H1 (cell line): ENCODE results near the gene KCNMB2. TPM values are rescaled to one million over a fixed set of nuclear protein-coding genes. Genes with fewer than 3 reads are reported as not detected.

Source experiments
- CTCF ChIA-PET: fragments of 300-600 bp; sonication (Branson Sonifier 250); formaldehyde crosslinking; loops from one replicate; lab custom pipeline; 2021; ENCODE audit not compliant: partially characterized antibody; lab: Charles Lee
- POLR2A ChIA-PET: fragments of 300-600 bp; sonication (Branson Sonifier 250); formaldehyde crosslinking; loops from one replicate; lab custom pipeline; 2021; ENCODE audit warnings: inconsistent platforms; ENCODE audit not compliant: partially characterized antibody; lab: Charles Lee
- DNase-seq, 2 experiments: peaks; one replicate each; pipeline versions ENCODE4 v3.0.0 to v3.0.0-alpha.2; 2010 to 2022; ENCODE audit warnings: low spot score in 2 of 2, low read depth in 1 of 2, mixed read lengths in 1 of 2
- FAIRE-seq: peaks from 2 replicates; lab custom pipeline; 2011; peaks lifted over from hg19 to GRCh38; lab: Jason Lieb, UNC
- H2AFZ ChIP-seq: 2 replicates; pipeline ENCODE4 v1.8.1; 2012; ENCODE audit warnings: low read length, inconsistent platforms
- H2AK5ac ChIP-seq: 2 replicates; pipeline ENCODE4 v1.6.1; 2013; ENCODE audit warnings: low read depth, low read length
- H2BK120ac ChIP-seq: replicated peaks from 2 replicates; pipeline ENCODE3; 2013; ENCODE audit warnings: low read depth, low read length, inconsistent platforms
- H2BK12ac ChIP-seq: 2 replicates; pipeline ENCODE4 v1.6.1; 2013; ENCODE audit warnings: low read depth, low read length
- H2BK15ac ChIP-seq: 2 replicates; pipeline ENCODE4 v1.6.1; 2013; ENCODE audit warnings: low read length
- H2BK20ac ChIP-seq: 2 replicates; pipeline ENCODE4 v1.6.1; 2013; ENCODE audit warnings: low read length
- H2BK5ac ChIP-seq: 2 replicates; pipeline ENCODE4 v1.6.1; 2013; ENCODE audit warnings: low read depth, low read length
- H3K14ac ChIP-seq: 2 replicates; pipeline ENCODE4 v1.6.1; 2013; ENCODE audit warnings: inconsistent platforms; ENCODE audit not compliant: insufficient read length
- H3K18ac ChIP-seq: 2 replicates; pipeline ENCODE4 v1.6.1; 2013; ENCODE audit warnings: low read length; ENCODE audit errors: extremely low read depth
- H3K23ac ChIP-seq: 2 replicates; pipeline ENCODE4 v1.6.1; 2013; ENCODE audit warnings: inconsistent platforms; ENCODE audit not compliant: insufficient read length
- H3K23me2 ChIP-seq: 2 replicates; pipeline ENCODE4 v1.6.1; 2013; ENCODE audit warnings: low read depth, low read length
- H3K27ac ChIP-seq: 2 replicates; pipeline ENCODE4 v1.6.1; 2011; ENCODE audit warnings: low read depth, low read length, inconsistent platforms
- H3K27me3 ChIP-seq, 4 experiments: replicated peaks in 1 of 4; 1 replicate in 1 of 4; 2 replicates in 3 of 4; pipeline versions ENCODE4 v1.6.1 to v1.8.1; 2011 to 2013; ENCODE audit warnings: low read length in 3 of 4, mild to moderate bottlenecking in 3 of 4, inconsistent platforms in 2 of 4, mixed read lengths in 2 of 4, moderate library complexity in 1 of 4; ENCODE audit not compliant: control insufficient read depth in 3 of 4, insufficient read depth in 3 of 4; ENCODE audit errors: extremely low read depth in 1 of 4
- H3K36me3 ChIP-seq, 4 experiments: 2 replicates each; pipeline versions ENCODE4 v1.6.1 to v1.8.1; 2011 to 2013; ENCODE audit warnings: mild to moderate bottlenecking in 4 of 4, low read length in 3 of 4, moderate library complexity in 2 of 4, control low read depth in 1 of 4, inconsistent platforms in 1 of 4; ENCODE audit not compliant: insufficient read depth in 4 of 4, control insufficient read depth in 2 of 4
- H3K4ac ChIP-seq: replicated peaks from 2 replicates; pipeline ENCODE3; 2013; ENCODE audit warnings: low read length, low read depth, mixed read lengths, inconsistent platforms; ENCODE audit not compliant: insufficient read length
- H3K4me1 ChIP-seq, 4 experiments: replicated peaks in 1 of 4; 1 replicate in 1 of 4; 2 replicates in 3 of 4; pipeline versions ENCODE4 v1.6.1 to v1.8.1; 2011 to 2013; ENCODE audit warnings: low read length in 3 of 4, inconsistent platforms in 2 of 4, mixed read lengths in 1 of 4; ENCODE audit not compliant: insufficient read depth in 4 of 4, control insufficient read depth in 3 of 4
- H3K4me2 ChIP-seq, 2 experiments: 2 replicates each; pipeline versions ENCODE4 v1.6.1 to v1.8.1; 2011 to 2013; ENCODE audit warnings: low read depth in 2 of 2, low read length in 2 of 2, control low read depth in 1 of 2, inconsistent platforms in 1 of 2, mild to moderate bottlenecking in 1 of 2; ENCODE audit not compliant: insufficient read depth in 1 of 2
- H3K4me3 ChIP-seq, 4 experiments: fragments of 200-600, 300-600 bp in 1 of 4; sonication (generic), shearing (Covaris generic), sonication (Bioruptor Twin) in 1 of 4; 2 replicates each; pipeline versions ENCODE4 v1.5.1 to v1.8.1; 2011 to 2016; ENCODE audit warnings: low read length in 4 of 4, low read depth in 3 of 4, control low read depth in 2 of 4, inconsistent platforms in 2 of 4, mild to moderate bottlenecking in 2 of 4, mixed read lengths in 1 of 4, moderate library complexity in 1 of 4; ENCODE audit not compliant: insufficient read depth in 2 of 4; ENCODE audit errors: extremely low read depth in 1 of 4
- H3K56ac ChIP-seq: replicated peaks from 2 replicates; pipeline ENCODE3; 2013; ENCODE audit warnings: low read depth, mild to moderate bottlenecking, mixed read lengths, low read length, inconsistent platforms; ENCODE audit not compliant: insufficient read length
- H3K79me1 ChIP-seq: 2 replicates; pipeline ENCODE4 v1.6.1; 2013; ENCODE audit warnings: low read depth, low read length, control low read depth
- H3K79me2 ChIP-seq, 2 experiments: 2 replicates each; pipeline versions ENCODE4 v1.6.1 to v1.8.1; 2012 to 2013; ENCODE audit warnings: low read length in 2 of 2, mild to moderate bottlenecking in 2 of 2, inconsistent platforms in 1 of 2; ENCODE audit not compliant: insufficient read depth in 2 of 2, control insufficient read depth in 1 of 2
- H3K9ac ChIP-seq, 4 experiments: replicated peaks in 1 of 4; 1 replicate in 1 of 4; 2 replicates in 3 of 4; pipeline versions ENCODE4 v1.6.1 to v1.8.1; 2011 to 2013; ENCODE audit warnings: low read depth in 3 of 4, low read length in 3 of 4, control low read depth in 2 of 4, mild to moderate bottlenecking in 2 of 4, moderate library complexity in 2 of 4, inconsistent platforms in 1 of 4; ENCODE audit errors: extremely low read depth in 1 of 4
- H3K9me3 ChIP-seq, 2 experiments: 2 replicates each; pipeline versions ENCODE4 v1.6.1 to v1.8.1; 2012 to 2013; ENCODE audit warnings: mild to moderate bottlenecking in 2 of 2, moderate library complexity in 2 of 2, control low read depth in 1 of 2, inconsistent platforms in 1 of 2, low read depth in 1 of 2, low read length in 1 of 2, mixed read lengths in 1 of 2; ENCODE audit not compliant: insufficient read depth in 2 of 2
- H4K20me1 ChIP-seq, 2 experiments: replicated peaks in 1 of 2; 2 replicates each; pipeline versions ENCODE3 to v1.8.1; 2011 to 2013; ENCODE audit warnings: inconsistent platforms in 2 of 2, low read length in 2 of 2, mild to moderate bottlenecking in 1 of 2; ENCODE audit not compliant: insufficient read depth in 2 of 2, control insufficient read depth in 1 of 2
- H4K5ac ChIP-seq: 2 replicates; pipeline ENCODE4 v1.6.1; 2013; ENCODE audit warnings: low read length, low read depth, mixed read lengths, inconsistent platforms; ENCODE audit not compliant: insufficient read length
- H4K8ac ChIP-seq: 2 replicates; pipeline ENCODE4 v1.8.0; 2013; ENCODE audit warnings: mild to moderate bottlenecking, moderate library complexity, low read length, inconsistent platforms; ENCODE audit not compliant: insufficient read depth; ENCODE audit errors: extremely low read depth
- H4K91ac ChIP-seq: replicated peaks from 2 replicates; pipeline ENCODE3; 2013; ENCODE audit warnings: low read length, mixed read lengths, inconsistent platforms; ENCODE audit not compliant: insufficient read length
- ASH2L ChIP-seq: fragments of 200-600, 300-600 bp; sonication (generic); IDR thresholded peaks from one replicate; pipeline ENCODE4 v1.7.1; 2017; ENCODE audit warnings: low read length
- GABPA ChIP-seq: IDR thresholded peaks from 2 replicates; pipeline ENCODE4 v1.6.1; 2011; ENCODE audit warnings: mild to moderate bottlenecking, low read length, moderate library complexity, borderline replicate concordance; ENCODE audit not compliant: insufficient read depth
- YY1 ChIP-seq: IDR thresholded peaks from 2 replicates; pipeline ENCODE4 v1.6.1; 2011; ENCODE audit warnings: low read depth, mild to moderate bottlenecking, low read length
- polyA plus RNA-seq, 7 experiments: library from polyadenylated mRNA; depleted of rRNA in 3 of 7; stranded (reverse) in 5 of 7; unstranded in 2 of 7; fragments of >200 nt in 5 of 7; fragments of 200-250 nt in 2 of 7; gene quantifications; 1 replicate in 5 of 7; 2 replicates in 1 of 7; 4 replicates in 1 of 7; pipeline versions ENCODE4 v1.2.1 to v1.2.3, GENCODE V29; 2011 to 2013; ENCODE audit warnings: missing spikeins in 2 of 7, mixed read lengths in 2 of 7
- total RNA-seq: library from RNA; stranded (reverse); fragmentation: NEBNext Ultra II Directional; extraction: Animal tissue kit (Norgen Biotek cat#: 25700); gene quantifications from 2 replicates; pipeline ENCODE4 v1.2.1, GENCODE V29; 2021

The KCNMB2 gene
- total and polyA plus RNA-seq, 2 of the 8 experiments (the other 6 are each of a cell fraction or from before 2014, with no cell fraction given), result not detected

DNA sequence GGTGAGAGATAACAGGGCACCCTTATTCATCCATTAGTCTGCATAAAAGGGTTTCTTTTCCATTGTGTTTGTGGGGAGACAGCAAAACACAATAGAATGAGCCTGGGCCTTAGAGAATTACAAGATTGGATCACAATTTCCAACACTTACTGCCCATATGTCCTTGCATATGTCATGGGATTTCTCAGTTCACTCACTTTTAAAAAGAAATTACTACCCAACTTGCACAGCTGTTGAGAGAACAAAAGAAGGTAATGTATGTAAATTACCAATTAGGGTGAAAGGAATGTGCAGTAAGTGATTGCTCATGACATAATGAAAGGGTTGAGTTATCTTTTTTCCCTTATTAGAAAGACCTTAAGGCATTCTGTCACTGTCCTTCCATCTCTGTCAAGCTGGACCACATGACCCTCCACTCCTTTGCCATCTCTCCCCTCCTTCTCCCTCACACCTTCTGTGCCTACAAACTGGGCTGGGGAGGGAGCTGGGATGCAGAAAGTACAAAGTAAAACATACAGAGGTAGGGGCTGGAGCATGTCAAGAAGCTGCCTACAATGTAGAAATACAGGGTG lies 291.1 kb downstream of the KCNMB2 start:
- ChIA-PET POLR2A (interaction anchor here (1.8 kb wide), 1 partner anchor 32 kb away, joined by 5 read pairs; no protein-coding TSS in a partner anchor), CTCF (interaction anchor here (0.6 to 1.3 kb wide), 4 partner anchors 9 to 97 kb away, joined by 3 to 5 read pairs (median 3); no protein-coding TSS in a partner anchor)
- Histone ChIP-seq H3K27me3 (no peaks in the 10 kb centered on the region), H3K4me3 (no peak overlapping the region), H3K14ac (no peak overlapping the region), H3K27ac (no peak overlapping the region), H4K20me1 (no peaks in the 10 kb centered on the region), H4K91ac (no peak overlapping the region), H2AK5ac (no peak overlapping the region), H2BK5ac (no peak overlapping the region), H4K5ac (no peak overlapping the region), H3K79me1 (no peaks in the 10 kb centered on the region), H3K23ac (no peak overlapping the region), H2BK15ac (no peak overlapping the region), H3K23me2 (no peaks in the 10 kb centered on the region), H2BK120ac (no peak overlapping the region), H3K36me3 (no peaks in the 10 kb centered on the region), H2BK12ac (no peak overlapping the region), H3K4ac (no peak overlapping the region), H3K79me2 (no peaks in the 10 kb centered on the region), H3K9me3 (no peaks in the 10 kb centered on the region), H3K18ac (no peak overlapping the region), H3K9ac (no peak overlapping the region), H3K56ac (no peak overlapping the region), H4K8ac (no peak overlapping the region), H3K4me1 (peaks cover 0 to 4% (median 1%) of the 10 kb centered on the region in 4 experiments; a peak in 2 of 7 replicates), H2AFZ (no peak overlapping the region), H2BK20ac (no peak overlapping the region), H3K4me2 (no peak overlapping the region)
- DNase-seq (no peak), FAIRE-seq (no peak)
- no peak for TF ChIP-seq ASH2L
- TF ChIP-seq YY1, result no peak
- TF ChIP-seq GABPA, result no peak
